Stimulated activated CD8-positive, alpha-beta memory T cell treated with anti-CD3 and anti-CD28 coated beads, Interleukin-15, amount 100 ng/mL, for 4 hours (primary cell): Measurements from ENCODE around the gene PPP1R3D.

Experiments used
- DNase-seq, 2 donors: peaks; one replicate each; pipeline ENCODE4 v3.0.0-alpha.2; 2020; ENCODE audit warnings: low read depth in 2 of 2

The PPP1R3D gene

GRCh38 chr20:59948212-59948611 lies 8.1 kb upstream of the PPP1R3D start:
- DNase-seq: no peak

GRCh38 chr20:59947376-59947775 lies 7.3 kb upstream of the PPP1R3D start:
- DNase-seq: no peak

DNA sequence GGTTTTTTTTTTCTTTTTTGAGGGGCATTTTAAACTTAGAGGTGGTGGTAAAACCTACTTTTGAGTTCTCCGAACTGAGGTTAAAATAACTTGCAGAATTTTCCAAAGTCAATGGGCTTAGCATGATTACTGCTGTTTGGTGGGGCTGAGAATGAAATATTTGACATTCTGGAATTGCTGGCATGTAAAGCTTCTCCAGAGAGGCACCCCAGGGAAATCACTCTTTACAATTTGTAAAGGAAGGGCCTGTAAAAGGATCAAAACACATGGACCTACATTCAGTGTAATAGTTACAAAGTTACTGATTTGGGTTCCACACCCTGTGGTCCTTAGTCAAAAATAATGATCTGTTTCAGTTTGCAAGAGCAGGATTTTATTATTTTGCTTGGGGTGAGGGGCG lies 5.6 kb upstream of the PPP1R3D start:
- no peak for DNase-seq

DNA sequence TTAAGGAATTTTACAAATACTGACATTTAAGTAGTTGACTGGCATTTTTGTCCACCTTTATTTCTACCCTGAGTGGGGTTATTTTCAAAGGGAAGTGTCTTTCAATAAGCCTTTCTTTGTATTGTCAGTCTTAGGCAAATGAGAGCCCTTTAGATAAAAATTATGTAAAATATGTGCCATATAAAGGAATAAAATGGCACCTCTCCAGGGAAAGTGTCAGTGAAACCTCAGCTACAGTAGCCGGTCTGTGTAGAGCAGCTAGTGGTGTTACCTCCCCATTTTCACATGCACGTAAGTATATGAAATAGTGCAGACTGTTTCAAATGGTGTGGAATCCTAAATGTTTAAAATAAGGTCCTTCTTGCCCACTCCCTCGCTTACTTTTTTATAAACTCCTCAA lies 5.1 kb upstream of the PPP1R3D start:
- DNase-seq: no peak

DNA sequence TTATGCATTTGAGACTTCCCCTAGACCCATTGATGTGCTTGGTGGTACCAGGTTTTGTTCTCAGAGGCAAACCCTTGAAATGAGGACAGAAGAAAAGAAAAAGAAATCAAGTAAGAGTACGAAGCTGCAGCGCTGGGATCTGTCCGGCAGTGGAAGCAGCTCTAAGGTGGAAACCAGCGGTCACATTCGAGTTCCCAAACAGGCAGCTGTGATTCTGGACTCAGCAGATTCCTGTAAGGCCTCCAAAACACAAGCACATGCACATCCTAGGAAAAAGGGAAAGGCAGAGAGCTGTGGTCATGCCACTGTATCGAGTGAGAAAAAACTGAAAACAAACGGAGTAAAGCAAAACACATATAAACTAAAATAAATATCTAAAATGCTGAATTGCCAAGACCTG lies 4.6 kb upstream of the PPP1R3D start:
- no peak for DNase-seq

DNA sequence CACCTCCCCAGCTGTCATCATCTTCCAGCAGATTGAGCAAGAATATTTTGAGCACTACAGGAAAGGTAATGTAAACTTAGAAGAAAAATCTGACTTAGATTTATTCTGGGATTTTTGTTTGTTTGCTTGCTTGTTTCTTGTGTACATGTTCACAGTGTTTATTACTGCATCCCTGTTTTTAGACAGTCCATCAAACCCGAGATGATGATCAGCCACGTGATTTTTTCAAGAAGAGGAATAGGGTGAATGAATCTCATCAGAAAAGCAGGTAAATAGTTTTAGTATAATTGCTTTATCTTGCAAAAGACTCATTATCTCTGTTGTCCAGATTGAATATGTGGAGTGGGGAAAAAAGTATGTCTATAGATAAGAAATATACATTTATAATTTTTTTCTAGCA lies 2.1 kb upstream of the PPP1R3D start:
- DNase-seq: no peak

- DNase-seq: no peak
Measured at GRCh38 chr20:59940956-59941294, 820 bp upstream of the PPP1R3D start.

- DNase-seq: no peak
Measured at GRCh38 chr20:59939879-59940128, 301 bp downstream of the PPP1R3D start.

GRCh38 chr20:59939052-59939878 lies 840 bp downstream of the PPP1R3D start:
- DNase-seq: no peak

- no peak for DNase-seq
Measured at GRCh38 chr20:59938696-59939051, 1.4 kb downstream of the PPP1R3D start.

- no peak for DNase-seq
Measured at GRCh38 chr20:59938221-59938620, 1.9 kb downstream of the PPP1R3D start.

GRCh38 chr20:59937150-59937549 lies 3.0 kb downstream of the PPP1R3D start:
- no peak for DNase-seq

- DNase-seq: no peak
Measured at GRCh38 chr20:59936409-59936808, 3.7 kb downstream of the PPP1R3D start.

GRCh38 chr20:59935457-59936185 lies 4.5 kb downstream of the PPP1R3D start:
- DNase-seq: no peak

GRCh38 chr20:59933849-59934585 lies 6.1 kb downstream of the PPP1R3D start:
- DNase-seq: peak; percentile 44 to 49

DNA sequence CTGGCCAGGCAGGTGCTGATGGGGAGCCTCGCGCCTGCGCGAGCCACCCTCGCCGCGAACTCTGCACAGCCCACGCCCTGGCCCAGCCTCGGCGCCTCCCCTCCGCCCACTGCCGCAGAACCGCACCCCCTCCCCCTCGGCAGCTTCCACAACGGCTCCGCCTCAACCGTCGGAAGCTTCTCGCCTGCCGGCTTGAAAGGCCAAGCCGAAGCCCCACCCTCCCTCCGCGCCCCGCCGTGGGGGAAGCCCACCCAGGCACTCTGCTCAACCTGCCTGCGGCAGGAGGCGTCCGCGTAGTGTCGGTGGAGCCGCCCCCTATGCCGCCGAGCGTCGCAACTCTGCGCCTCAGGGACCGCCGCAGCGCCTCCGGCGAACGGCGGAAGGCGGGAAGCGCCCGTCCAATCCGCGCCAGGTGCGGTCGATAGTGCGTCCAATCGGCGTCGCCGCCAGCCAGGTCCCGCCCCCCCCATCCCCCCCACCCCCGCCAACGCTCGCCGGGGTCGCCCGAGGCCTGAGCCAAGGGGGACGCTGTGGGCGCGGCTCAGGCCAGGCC lies 6.7 kb downstream of the PPP1R3D start, which contains the start of gene SYCP2:
Gene SYCP2, minus strand, starts transcription at position 342 of the 553 bp plus-strand sequence. CDS start 11,224 bp downstream, outside the sequence.
- DNase-seq: peak; percentile 43 to 49

GRCh38 chr20:59932616-59933295 lies 7.3 kb downstream of the PPP1R3D start:
- DNase-seq: no peak

- DNase-seq: no peak
Measured at GRCh38 chr20:59931511-59932312, 8.4 kb downstream of the PPP1R3D start.

DNA sequence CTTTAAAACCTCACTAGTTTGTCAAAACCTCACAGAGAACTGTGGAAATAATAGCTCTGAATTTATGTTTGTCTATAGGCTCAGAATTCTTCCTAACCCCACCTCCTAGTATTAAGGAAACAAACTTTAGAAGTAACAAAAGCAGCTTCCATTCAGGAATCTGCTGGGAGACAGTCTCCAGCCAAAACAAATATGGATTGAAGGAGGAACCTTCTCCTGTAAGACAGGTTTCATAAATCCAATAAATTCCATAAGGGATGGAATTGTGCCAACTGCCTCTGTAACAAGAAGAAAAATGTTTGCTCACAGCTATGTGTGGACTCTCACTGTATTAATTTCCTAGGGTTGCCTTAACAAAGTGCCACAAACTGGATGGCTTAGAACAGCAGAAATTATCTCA lies 14.2 kb downstream of the PPP1R3D start:
- DNase-seq: no peak

DNA sequence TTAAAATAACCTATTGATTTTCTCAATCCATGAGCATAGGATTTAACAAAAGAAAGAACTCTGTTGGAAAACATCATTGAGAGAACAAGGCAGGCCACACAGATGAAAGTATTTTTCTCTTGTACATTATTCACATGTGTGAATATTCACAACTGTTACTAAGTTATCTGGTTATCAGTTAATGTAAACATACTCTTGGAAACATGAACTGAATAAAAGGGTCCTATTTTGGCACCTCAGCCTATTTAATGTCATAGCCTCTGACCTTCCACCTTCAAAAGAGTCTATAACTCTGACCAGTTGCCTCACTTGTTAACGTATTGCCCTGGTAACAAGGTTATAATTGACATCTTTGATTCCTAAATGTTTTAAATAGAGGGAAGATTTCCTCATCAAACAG lies 14.7 kb downstream of the PPP1R3D start:
- DNase-seq: no peak

DNA sequence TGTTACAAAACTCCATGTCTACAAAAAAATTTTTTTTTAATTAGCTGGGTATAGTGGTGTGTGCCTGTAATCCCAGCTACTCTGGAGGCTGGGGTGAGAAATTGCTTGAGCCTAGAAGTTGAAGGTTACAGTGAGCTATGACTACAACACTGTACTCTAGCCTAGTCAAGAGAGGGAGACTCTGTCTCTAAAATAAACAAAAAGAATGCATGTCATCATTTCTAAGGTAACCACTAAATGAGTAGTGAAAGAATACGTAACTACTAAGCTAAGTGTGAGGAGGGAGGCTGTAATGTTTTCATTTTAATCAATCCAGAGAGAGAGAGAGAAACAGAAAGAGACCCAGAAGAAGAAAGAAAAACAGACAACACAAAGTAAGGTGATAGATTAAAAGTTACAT lies 16.6 kb downstream of the PPP1R3D start:
- no peak for DNase-seq
